NCI-H128 (cell line): ENCODE data around the gene COPE.
"Not testable (repeated sequence)": the region's sequence is repeated elsewhere in the genome, so short reads cannot be mapped to it uniquely, and the experiment has no call there.

ENCODE experiments used
- DNase-seq: peaks from one replicate; lab custom pipeline; 2025; ENCODE audit not compliant: unreplicated experiment; lab: John Stamatoyannopoulos, UW

COPE gene

DNA sequence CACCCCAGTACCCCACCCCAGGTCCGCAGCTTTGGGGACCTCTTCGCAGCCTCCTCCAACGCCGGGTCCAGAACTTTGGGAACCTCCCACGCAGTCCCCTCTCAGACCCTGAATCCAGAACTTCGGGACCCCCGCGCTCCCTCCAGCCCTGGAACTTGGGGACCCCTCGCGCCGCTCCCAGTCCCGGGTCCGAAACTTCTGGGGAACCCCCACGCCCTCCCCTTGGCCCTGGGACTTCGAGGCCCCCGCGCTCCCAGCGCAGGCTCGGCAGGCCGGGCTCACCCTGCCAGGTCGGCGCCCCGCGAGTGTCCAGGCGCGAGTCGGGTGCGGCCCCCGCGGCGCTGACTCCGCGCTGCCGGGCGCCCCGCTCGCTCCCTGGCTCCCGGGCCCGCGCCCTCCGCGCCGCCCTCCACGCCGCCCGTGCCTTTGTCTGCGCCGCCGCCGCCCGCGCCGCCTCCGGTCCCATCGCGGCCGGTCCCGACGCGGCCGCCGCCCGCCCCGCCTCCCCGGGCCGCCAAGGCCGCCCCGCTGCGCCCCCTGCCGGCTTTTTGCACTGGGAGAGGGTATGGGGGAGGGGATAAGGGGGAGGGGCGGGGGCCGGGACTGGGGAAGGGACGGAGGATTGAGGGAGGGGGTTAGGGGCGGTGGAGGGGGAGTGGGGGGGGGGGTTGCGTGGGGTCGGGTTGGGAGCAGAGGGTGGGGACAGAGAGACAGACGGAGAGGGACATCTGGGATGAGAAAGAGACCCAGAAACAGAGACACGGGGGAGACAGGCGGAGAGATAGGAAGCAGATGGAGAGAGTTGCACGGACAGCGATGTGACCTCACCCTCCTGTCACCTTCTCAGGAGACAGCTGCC lies 21.8 kb upstream of the COPE start, which contains the start of gene HOMER3:
HOMER3 (minus strand) TSS at position 449 of the 859 bp plus-strand sequence. CDS start 2,235 bp downstream, outside the sequence.
- no peak for DNase-seq

GRCh38 chr19:18939922-18940768 lies 21.0 kb upstream of the COPE start:
- DNase-seq = no peak

DNA sequence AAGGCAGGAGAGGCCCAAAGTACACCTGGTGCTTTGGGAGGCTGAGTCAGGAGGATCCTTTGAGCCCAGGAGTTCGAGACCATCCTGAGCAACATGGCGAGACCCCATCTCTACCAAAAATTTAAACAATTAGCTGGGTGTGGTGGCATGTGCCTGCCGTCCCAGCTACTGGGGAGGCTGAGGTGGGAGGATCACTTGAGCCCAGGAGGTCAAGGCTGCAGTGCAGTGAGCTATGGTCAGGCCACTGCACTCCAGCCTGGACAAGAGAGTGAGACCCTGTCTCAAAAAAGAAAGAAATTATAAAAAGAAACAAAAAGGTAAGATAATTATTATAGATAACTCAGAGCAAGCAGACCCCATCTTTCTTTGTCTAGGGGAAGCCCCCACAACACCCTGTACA lies 20.0 kb upstream of the COPE start:
- DNase-seq = no peak

DNA sequence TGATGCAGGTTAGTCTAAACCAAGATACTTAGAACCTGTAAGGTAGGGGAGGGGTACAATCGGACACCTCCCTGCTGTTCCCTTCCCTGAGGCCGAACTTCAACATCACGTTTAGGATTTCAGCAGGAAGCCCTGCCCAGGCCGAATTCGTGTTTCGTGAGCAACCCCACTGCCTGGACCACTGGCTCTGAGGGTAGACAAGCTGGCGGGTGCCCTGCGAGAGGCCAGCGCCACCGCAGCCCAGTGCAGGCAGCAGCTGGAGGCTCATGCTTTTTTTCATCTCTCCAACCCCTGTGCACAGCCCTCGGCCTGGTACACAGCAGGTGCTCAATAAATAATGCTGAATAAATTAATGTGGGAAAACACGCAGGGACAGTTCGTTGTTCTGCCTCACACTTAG lies 14.1 kb upstream of the COPE start:
- no peak for DNase-seq

DNA sequence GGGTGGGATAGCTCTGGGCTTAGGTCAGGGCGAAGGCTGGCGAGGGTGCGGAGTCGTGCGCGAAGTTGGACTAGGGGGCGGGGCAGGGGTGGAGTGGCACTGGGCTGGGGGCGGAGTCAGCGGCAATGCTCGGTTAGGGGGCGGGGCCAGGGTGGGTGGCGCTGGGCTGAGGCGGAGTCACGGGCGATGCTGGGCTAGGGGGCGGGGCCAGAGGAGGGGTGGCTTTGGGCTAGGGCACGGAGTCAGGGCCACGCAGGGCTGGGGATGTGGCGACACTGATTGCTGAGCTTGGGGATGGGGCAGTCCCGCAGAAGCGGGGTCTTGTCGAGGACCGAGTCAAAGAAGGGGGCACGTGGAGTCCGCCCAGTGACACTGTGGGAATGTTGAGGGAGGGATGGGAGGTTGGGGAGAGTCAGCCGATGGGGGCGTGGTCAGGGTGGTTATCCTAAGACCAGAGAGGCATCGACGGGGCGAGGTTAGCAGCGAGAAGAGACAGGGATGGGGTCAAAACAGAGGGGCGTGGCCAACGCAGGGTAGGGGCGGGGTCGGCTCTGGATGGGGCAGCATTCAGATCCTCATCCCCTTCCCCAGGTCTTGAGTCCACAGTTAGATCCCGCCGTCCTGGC lies 13.1 kb upstream of the COPE start:
- no peak for DNase-seq

GRCh38 chr19:18931316-18932162 lies 12.4 kb upstream of the COPE start:
- no peak for DNase-seq

DNA sequence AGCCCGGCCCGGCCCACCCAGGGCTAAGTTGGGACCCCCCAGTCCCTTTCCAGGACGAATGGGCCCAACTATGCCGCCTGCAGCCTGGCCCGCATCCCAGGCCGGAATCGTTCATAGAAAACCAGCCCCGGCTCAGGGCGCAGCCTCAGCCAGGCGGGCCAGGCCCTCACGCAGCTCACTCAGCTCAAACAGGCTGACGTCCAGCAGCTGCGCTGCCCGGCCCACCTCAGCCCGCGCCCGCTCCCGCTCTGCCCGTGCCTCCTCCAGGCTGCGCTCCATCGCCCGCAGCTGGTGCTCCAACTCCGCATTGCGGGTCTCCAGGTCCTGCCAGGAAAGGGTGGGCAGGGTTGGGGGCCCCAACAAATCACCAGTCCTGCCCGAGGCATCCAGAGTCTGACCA lies 10.1 kb upstream of the COPE start:
- no peak for DNase-seq

GRCh38 chr19:18928018-18928805 lies 9.0 kb upstream of the COPE start:
- DNase-seq = no peak

GRCh38 chr19:18924684-18925213 lies 5.6 kb upstream of the COPE start:
- DNase-seq = no peak

GRCh38 chr19:18922228-18922985 lies 3.2 kb upstream of the COPE start:
- no peak for DNase-seq

DNA sequence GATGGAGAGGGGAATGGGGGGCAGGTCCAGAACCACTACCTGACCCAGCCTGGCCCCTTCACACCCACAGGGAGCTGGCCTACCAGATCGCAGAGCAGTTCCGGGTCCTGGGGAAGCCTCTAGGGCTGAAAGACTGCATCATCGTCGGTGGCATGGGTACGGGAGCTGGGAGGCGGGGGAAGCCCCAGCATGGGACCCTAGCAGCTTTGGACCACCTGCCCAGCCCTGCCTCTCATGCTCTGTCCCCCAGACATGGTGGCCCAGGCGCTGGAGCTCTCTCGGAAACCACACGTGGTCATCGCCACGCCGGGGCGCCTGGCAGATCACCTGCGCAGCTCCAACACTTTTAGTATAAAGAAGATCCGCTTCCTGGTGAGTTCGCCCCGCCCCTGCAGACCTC lies 2.4 kb upstream of the COPE start:
- DNase-seq = no peak

GRCh38 chr19:18920400-18920799 lies 1.2 kb upstream of the COPE start:
- no peak for DNase-seq

GRCh38 chr19:18919900-18920214 lies 670 bp upstream of the COPE start:
- DNase-seq = no peak

- not testable (repeated sequence) for DNase-seq
Measured at GRCh38 chr19:18917593-18917992, 1.6 kb downstream of the COPE start.

GRCh38 chr19:18915639-18916038 lies 3.5 kb downstream of the COPE start:
- peak; percentile 6 for DNase-seq

DNA sequence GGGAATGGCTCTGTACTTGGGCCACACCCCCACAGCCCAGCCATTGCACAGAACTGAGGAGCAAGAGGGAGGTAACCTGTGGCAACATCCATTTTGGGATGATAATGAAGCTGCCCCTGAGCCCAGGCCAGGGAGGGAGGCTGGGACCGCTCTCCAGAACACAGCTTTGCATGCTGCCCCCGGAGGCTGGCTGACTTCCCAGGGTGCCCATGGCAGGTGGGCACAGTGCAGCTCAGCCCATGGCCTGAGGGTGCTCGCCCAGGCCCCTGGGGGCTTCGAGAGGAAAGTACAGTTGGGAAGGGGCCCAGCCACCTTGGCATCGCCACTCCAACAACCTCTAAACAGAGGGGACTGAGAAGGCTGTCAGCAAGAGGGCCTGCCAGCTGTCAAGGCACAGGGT lies 5.7 kb downstream of the COPE start:
- no peak for DNase-seq

GRCh38 chr19:18912933-18913332 lies 6.3 kb downstream of the COPE start:
- no peak for DNase-seq

- DNase-seq = no peak
Measured at GRCh38 chr19:18910801-18911436, 8.3 kb downstream of the COPE start.

DNA sequence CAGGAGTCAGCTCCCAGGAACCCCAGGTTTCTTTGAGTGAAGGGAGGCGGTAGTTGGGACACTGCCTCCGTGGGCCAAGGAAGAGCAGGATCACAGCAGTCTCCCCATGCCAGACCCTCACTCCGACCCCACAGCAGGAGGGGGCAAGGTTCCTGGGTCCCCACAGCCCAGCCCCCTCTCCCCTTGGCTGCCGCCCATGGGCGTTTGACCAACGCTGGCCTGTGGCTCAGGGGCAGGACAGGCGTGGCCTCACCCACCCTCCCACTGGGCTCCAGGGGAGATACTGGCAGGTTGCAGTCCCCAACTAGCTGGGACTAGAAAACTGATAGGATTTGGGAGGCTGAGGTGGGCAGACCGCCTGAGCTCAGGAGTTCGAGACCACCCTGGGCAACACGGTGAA lies 9.2 kb downstream of the COPE start:
- no peak for DNase-seq
